Measurements from ENCODE around the gene GPX6. TPM values are rescaled to one million over a fixed set of nuclear protein-coding genes. Genes with fewer than 3 reads are reported as not detected.
A peak's percentile ranks its signal among the peaks of the same experiment; 100 is the strongest.

The GPX6 gene
- total and polyA plus RNA-seq, 2 experiments from 2014 or later, result 0.41 TPM; not detected in 1

DNA sequence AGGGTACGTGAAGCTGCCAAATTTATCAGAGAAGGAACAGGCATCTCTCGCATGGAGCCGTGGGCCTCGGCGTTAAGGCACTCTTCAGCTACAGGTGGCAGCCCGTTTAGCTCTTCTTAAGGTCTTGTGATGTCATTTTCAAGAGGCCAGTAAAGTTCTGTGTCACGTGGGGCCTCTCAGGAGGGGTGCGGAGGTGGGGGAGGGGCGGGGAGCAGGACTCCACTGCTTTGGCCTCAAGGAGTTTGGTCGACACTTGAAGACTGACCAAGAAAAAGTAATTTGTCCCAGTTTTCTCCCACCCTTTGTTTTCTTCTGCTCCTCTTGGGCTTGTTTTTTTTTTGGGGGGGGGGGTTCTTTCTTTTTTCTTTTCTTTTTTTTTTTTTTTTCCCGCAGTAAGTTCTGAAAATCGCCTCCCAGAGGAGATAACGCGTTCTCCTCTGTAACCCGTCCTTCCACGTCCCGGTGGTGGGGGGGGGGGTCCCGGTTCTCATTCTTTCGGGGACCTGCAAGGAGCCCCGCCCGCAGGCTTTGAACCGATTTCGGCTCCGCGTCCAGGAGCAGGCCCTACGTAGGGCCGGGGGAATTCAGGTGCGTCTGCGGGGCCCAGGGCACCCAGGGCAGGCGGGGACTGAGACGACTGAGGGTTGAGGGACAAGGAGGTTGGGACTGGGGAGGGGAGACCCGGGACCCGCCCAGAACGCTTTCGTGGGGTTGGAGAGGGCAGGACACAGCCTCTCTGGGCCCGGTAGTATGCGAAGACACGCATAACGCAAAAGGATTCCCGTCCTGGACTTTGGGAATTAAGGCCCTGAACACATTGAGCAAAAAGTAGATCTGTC is 26.0 kb downstream of the GPX6 start:
- H3K4me1 ChIP-seq (ENCODE audit: insufficient read depth), result no peaks in the 10 kb centered on the region
- no peaks in the 10 kb centered on the region for H3K79me2 ChIP-seq
- H3K9me3 ChIP-seq (ENCODE audit: low read depth), result no peaks in the 10 kb centered on the region
- H2AFZ ChIP-seq, result peak overlapping the region; percentile 67
- no peaks in the 10 kb centered on the region for H4K20me1 ChIP-seq (ENCODE audit: insufficient read depth, poor library complexity, severe bottlenecking)
- H3K4me3 ChIP-seq, result peak overlapping the region; percentile 23
- H3K27ac ChIP-seq, result peak overlapping the region; percentile 96
- H3K27me3 ChIP-seq, result no peaks in the 10 kb centered on the region
- H3K36me3 ChIP-seq (replicated peaks; ENCODE audit: insufficient read depth, low read depth), result no peaks in the 10 kb centered on the region
- under 1% methylated on average over 37 of the region's 40 CpGs for WGBS (ENCODE audit: low lambda C conversion rate, missing lambda C conversion rate)
- H3K4me2 ChIP-seq, result peak overlapping the region; percentile 74
- H3K9me2 ChIP-seq (replicated peaks; ENCODE audit: insufficient read depth), result no peaks in the 10 kb centered on the region
- DNase-seq (ENCODE audit: low spot score), result peak; percentile 94
- TF ChIP-seq, protein P1, sequence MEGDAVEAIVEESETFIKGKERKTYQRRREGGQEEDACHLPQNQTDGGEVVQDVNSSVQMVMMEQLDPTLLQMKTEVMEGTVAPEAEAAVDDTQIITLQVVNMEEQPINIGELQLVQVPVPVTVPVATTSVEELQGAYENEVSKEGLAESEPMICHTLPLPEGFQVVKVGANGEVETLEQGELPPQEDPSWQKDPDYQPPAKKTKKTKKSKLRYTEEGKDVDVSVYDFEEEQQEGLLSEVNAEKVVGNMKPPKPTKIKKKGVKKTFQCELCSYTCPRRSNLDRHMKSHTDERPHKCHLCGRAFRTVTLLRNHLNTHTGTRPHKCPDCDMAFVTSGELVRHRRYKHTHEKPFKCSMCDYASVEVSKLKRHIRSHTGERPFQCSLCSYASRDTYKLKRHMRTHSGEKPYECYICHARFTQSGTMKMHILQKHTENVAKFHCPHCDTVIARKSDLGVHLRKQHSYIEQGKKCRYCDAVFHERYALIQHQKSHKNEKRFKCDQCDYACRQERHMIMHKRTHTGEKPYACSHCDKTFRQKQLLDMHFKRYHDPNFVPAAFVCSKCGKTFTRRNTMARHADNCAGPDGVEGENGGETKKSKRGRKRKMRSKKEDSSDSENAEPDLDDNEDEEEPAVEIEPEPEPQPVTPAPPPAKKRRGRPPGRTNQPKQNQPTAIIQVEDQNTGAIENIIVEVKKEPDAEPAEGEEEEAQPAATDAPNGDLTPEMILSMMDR (IDR thresholded peaks at IDR 0.05; ENCODE audit: poor library complexity), result no peak
- TF ChIP-seq EZH2 (IDR thresholded peaks at IDR 0.05; ENCODE audit: borderline replicate concordance), result no peak
- TF ChIP-seq EZH2phosphoT487 (IDR thresholded peaks at IDR 0.05; ENCODE audit: low read depth, severe bottlenecking, unreplicated experiment), result no peak

DNA sequence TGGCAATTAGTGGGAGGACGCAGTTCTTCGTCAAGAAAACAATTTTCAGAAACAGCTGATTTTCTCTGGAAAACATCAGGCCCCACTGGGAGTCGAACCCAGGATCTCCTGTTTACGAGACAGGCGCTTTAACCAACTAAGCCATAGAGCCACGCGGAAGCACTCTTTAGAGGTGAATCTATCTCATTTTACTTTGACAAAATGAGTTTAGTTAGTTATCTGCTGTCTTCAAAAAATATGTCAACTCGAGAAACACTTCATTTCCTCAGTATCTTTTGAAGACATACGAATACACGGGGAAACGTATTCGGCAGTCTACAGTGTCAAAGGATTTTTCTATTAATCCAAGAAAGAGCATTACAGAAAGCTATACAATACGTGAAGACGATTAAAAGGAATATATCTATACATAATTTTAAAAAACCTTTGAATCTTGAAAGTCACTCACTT is 26.7 kb downstream of the GPX6 start:
- 17% methylated on average over 14 of the region's 14 CpGs for WGBS (ENCODE audit: low lambda C conversion rate, missing lambda C conversion rate)
- Histone ChIP-seq H3K4me1 (ENCODE audit: insufficient read depth) (no peaks in the 10 kb centered on the region), H3K4me3 (peak overlapping the region; percentile 23), H3K4me2 (peak overlapping the region; percentile 74), H2AFZ (peak overlapping the region; percentile 67), H3K9me2 (replicated peaks; ENCODE audit: insufficient read depth) (no peaks in the 10 kb centered on the region), H3K9me3 (ENCODE audit: low read depth) (no peaks in the 10 kb centered on the region), H3K27ac (peak overlapping the region; percentile 96), H3K27me3 (no peaks in the 10 kb centered on the region), H3K79me2 (no peaks in the 10 kb centered on the region), H3K36me3 (replicated peaks; ENCODE audit: insufficient read depth, low read depth) (no peaks in the 10 kb centered on the region), H4K20me1 (ENCODE audit: insufficient read depth, poor library complexity, severe bottlenecking) (no peaks in the 10 kb centered on the region)
- peak; percentile 71 for DNase-seq (ENCODE audit: low spot score)
- TF ChIP-seq EZH2phosphoT487 (IDR thresholded peaks at IDR 0.05; ENCODE audit: low read depth, severe bottlenecking, unreplicated experiment) (no peak), EZH2 (IDR thresholded peaks at IDR 0.05; ENCODE audit: borderline replicate concordance) (no peak)
- TF ChIP-seq, protein P1 (IDR thresholded peaks at IDR 0.05; ENCODE audit: poor library complexity), result no peak

DNA sequence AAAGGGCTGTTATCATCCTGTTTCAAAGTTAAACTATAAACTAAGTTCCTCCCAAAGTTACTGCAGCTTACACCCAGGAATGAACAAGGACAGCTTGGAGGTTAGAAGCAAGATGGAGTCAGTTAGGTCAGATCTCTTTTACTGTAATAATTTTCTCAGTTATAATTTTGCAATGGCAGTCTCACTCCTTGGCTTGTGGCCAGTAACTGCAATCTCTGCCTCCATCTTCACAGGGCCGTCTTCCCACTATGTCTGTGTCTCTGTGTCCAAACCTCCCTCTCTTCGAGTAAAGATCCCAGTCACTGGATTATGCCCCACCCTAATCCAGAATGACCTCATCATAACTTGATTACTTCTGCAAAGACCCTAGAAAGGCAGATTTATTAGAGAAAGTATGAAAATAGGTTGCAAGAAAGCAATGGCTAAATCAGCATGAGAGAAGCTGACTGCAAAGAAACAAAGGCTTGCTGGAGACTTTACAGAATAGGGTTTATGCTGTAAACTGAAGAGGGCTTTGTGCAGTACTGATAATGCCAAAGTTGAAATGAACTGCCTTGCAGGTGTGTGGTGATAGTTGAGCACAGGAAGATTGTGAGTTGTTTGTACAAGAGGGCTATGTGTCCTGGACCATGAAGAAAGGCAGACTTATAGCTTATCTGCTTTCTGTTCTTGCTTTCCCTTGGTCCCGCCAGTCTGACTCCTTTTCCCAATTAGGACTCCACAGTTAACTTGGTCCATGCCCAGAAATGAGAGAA is 28.4 kb downstream of the GPX6 start:
- Histone ChIP-seq H3K36me3 (replicated peaks; ENCODE audit: insufficient read depth, low read depth) (no peaks in the 10 kb centered on the region), H3K27ac (no peak overlapping the region), H3K79me2 (no peaks in the 10 kb centered on the region), H4K20me1 (ENCODE audit: insufficient read depth, poor library complexity, severe bottlenecking) (no peaks in the 10 kb centered on the region), H2AFZ (no peak overlapping the region), H3K4me1 (ENCODE audit: insufficient read depth) (no peaks in the 10 kb centered on the region), H3K9me3 (ENCODE audit: low read depth) (no peaks in the 10 kb centered on the region), H3K27me3 (peaks cover 3% of the 10 kb centered on the region), H3K4me3 (no peak overlapping the region), H3K9me2 (replicated peaks; ENCODE audit: insufficient read depth) (no peaks in the 10 kb centered on the region), H3K4me2 (no peak overlapping the region)
- TF ChIP-seq EZH2phosphoT487 (IDR thresholded peaks at IDR 0.05; ENCODE audit: low read depth, severe bottlenecking, unreplicated experiment) (no peak), EZH2 (IDR thresholded peaks at IDR 0.05; ENCODE audit: borderline replicate concordance) (no peak)
- TF ChIP-seq, protein P1 (IDR thresholded peaks at IDR 0.05; ENCODE audit: poor library complexity), result no peak
- WGBS (ENCODE audit: low lambda C conversion rate, missing lambda C conversion rate), result 77% methylated on average over 3 of the region's 3 CpGs
- no peak for DNase-seq (ENCODE audit: low spot score)

Data from hepatocyte (in vitro differentiated cells).